B cell (primary cell): ENCODE measurements around the gene CPT2. TPM values are rescaled to one million over a fixed set of nuclear protein-coding genes. Genes with fewer than 3 reads are reported as not detected.

Experiments
- ATAC-seq: fragments of 200-7000 bp; cut with Tn5 transposase; one replicate; pipeline ENCODE4 v1.10.0; 2021; ENCODE audit warnings: low read depth, mild to moderate bottlenecking, moderate number of reproducible peaks, moderate library complexity
- CTCF ChIA-PET: fragments of 350-600 bp; sonication (Branson Sonifier 250); formaldehyde crosslinking; loops from one replicate; lab custom pipeline; 2021; ENCODE audit warnings: antibody characterized with exemption, inconsistent platforms; lab: Charles Lee
- POLR2A ChIA-PET: fragments of 350-600 bp; sonication (Branson Sonifier 250); formaldehyde crosslinking; loops from one replicate; lab custom pipeline; 2021; ENCODE audit warnings: antibody characterized with exemption; lab: Charles Lee
- DNase-seq: peaks from one replicate; pipeline ENCODE4 v3.0.0; 2013
- H2AFZ ChIP-seq: 2 replicates; pipeline ENCODE4 v1.6.1; 2012; ENCODE audit warnings: mild to moderate bottlenecking, low read depth, low read length; ENCODE audit not compliant: insufficient read depth, poor library complexity, severe bottlenecking
- H3K27ac ChIP-seq, 2 donors: 1 replicate in 1 of 2; 2 replicates in 1 of 2; pipeline ENCODE4 v1.5.1; 2012 to 2013; ENCODE audit warnings: low read length in 2 of 2, mild to moderate bottlenecking in 2 of 2, moderate library complexity in 1 of 2
- H3K27me3 ChIP-seq, 4 experiments: fragments of 200-600 bp in 1 of 4; sonication (generic) in 1 of 4; replicated peaks in 1 of 4; 1 replicate in 2 of 4; 2 replicates in 2 of 4; pipeline versions ENCODE4 v1.6.1 to v1.7.0; 2013 to 2016; ENCODE audit warnings: low read length in 3 of 4, mild to moderate bottlenecking in 2 of 4, mixed read lengths in 1 of 4, moderate library complexity in 1 of 4; ENCODE audit not compliant: insufficient read depth in 4 of 4, control insufficient read depth in 3 of 4; ENCODE audit errors: control extremely low read depth in 1 of 4
- H3K36me3 ChIP-seq, 2 experiments: replicated peaks in 1 of 2; 1 replicate in 1 of 2; 2 replicates in 1 of 2; pipeline versions ENCODE4 v1.6.1 to v1.7.1; 2013; ENCODE audit warnings: low read length in 1 of 2; ENCODE audit not compliant: insufficient read depth in 2 of 2, control insufficient read depth in 1 of 2; ENCODE audit errors: control extremely low read depth in 1 of 2, extremely low read depth in 1 of 2
- H3K4me1 ChIP-seq, 2 donors: fragments of 200-600 bp in 1 of 2; sonication (generic) in 1 of 2; 1 replicate in 1 of 2; 2 replicates in 1 of 2; pipeline versions ENCODE4 v1.5.1 to v1.6.1; 2013 to 2017; ENCODE audit warnings: low read length in 2 of 2; ENCODE audit not compliant: control insufficient read depth in 2 of 2, insufficient read depth in 2 of 2
- H3K4me2 ChIP-seq: replicated peaks from 2 replicates; pipeline ENCODE3; 2012; ENCODE audit warnings: mild to moderate bottlenecking, low read depth, low read length; ENCODE audit not compliant: poor library complexity, severe bottlenecking
- H3K4me3 ChIP-seq, 5 experiments: fragments of 200-600 bp in 1 of 5; sonication (generic) in 1 of 5; 1 replicate in 3 of 5; 2 replicates in 2 of 5; pipeline versions ENCODE4 v1.5.1 to v1.7.0; 2011 to 2016; ENCODE audit warnings: low read length in 4 of 5, mild to moderate bottlenecking in 4 of 5, low read depth in 2 of 5, control low read depth in 1 of 5, moderate library complexity in 1 of 5; ENCODE audit not compliant: insufficient read depth in 1 of 5; ENCODE audit errors: control extremely low read depth in 1 of 5, extremely low read depth in 1 of 5
- H3K79me2 ChIP-seq: fragments of 200-600 bp; sonication (generic); one replicate; pipeline ENCODE4 v1.6.0; 2016; ENCODE audit warnings: low read length; ENCODE audit not compliant: control insufficient read depth, insufficient read depth
- H3K9ac ChIP-seq: fragments of 200-600 bp; sonication (generic); 2 replicates; pipeline ENCODE4 v1.6.1; 2017; ENCODE audit warnings: mild to moderate bottlenecking, low read length, moderate library complexity
- H3K9me3 ChIP-seq, 3 donors: one replicate each; pipeline versions ENCODE4 v1.6.1 to v1.7.1; 2013; ENCODE audit warnings: low read length in 2 of 3; ENCODE audit not compliant: control insufficient read depth in 2 of 3, insufficient read depth in 1 of 3; ENCODE audit errors: control extremely low read depth in 1 of 3
- H4K20me1 ChIP-seq: 2 replicates; pipeline ENCODE4 v1.6.0; 2012; ENCODE audit warnings: mild to moderate bottlenecking, low read length; ENCODE audit not compliant: insufficient read depth, control insufficient read depth, poor library complexity, severe bottlenecking
- H3K27ac Mint-ChIP-seq: one replicate; pipeline ENCODE4 v1.8.0; 2021; ENCODE audit warnings: mixed read lengths
- H3K27me3 Mint-ChIP-seq: one replicate; pipeline ENCODE4 v1.8.0; 2021; ENCODE audit warnings: mixed read lengths
- H3K4me1 Mint-ChIP-seq: one replicate; pipeline ENCODE4 v1.8.0; 2021; ENCODE audit warnings: mixed read lengths
- H3K4me3 Mint-ChIP-seq: one replicate; pipeline ENCODE4 v1.8.0; 2021; ENCODE audit warnings: mixed read lengths
- H3K9me3 Mint-ChIP-seq: one replicate; pipeline ENCODE4 v1.8.0; 2022; ENCODE audit warnings: mixed read lengths; ENCODE audit not compliant: insufficient read depth
- CTCF ChIP-seq: fragments of 200-600 bp; IDR thresholded peaks from one replicate; pipeline ENCODE4 v1.8.0; 2022; ENCODE audit warnings: antibody characterized with exemption, mild to moderate bottlenecking
- EZH2 ChIP-seq: IDR thresholded peaks from 2 replicates; pipeline ENCODE4 v1.6.1; 2012; ENCODE audit warnings: borderline replicate concordance, low read depth, mild to moderate bottlenecking, moderate library complexity, low read length; ENCODE audit not compliant: insufficient read depth, poor library complexity, severe bottlenecking
- WGBS: methylation state at CpG from one replicate; pipeline ENCODE4 v1.1.5; 2013; ENCODE audit warnings: missing lambda C conversion rate; ENCODE audit not compliant: insufficient coverage; 5-methylcytosine and 5-hydroxymethylcytosine counted together
- intact Hi-C: fragments of 100-400 bp; cut with micrococcal nuclease; formaldehyde crosslinking; loops from one replicate; pipeline ENCODE4 v1.10.0; 2022
- polyA plus RNA-seq: library from polyadenylated mRNA; depleted of rRNA; stranded (reverse); fragments of >200 nt; gene quantifications from 2 replicates; pipeline ENCODE4 v1.2.3, GENCODE V29; 2012
- total RNA-seq, 2 donors: library from RNA; stranded (reverse); fragments of 120-200 nt in 1 of 2; gene quantifications; 1 replicate in 1 of 2; 2 replicates in 1 of 2; pipeline versions ENCODE4 v1.2.3 to v1.2.4, GENCODE V29; 2013 to 2022

Gene CPT2
- total and polyA plus RNA-seq, 2 donors (not counting 1 experiment from before 2014, with no cell fraction given) = 6.3 to 19.8 TPM

GRCh38 chr1:53182716-53183094 is 13.9 kb upstream of the CPT2 start:
- H3K27ac Mint-ChIP-seq = no peak overlapping the region

More at GRCh38 chr1:53182716-53183094, 13.9 kb upstream of the CPT2 start:
- CTCF ChIA-PET = interaction anchor here (0.8 to 3.5 kb wide), 7 partner anchors 9 to 1285 kb away, joined by 3 to 27 read pairs (median 5); partner anchors contain the start of genes CPT2 and ECHDC2
- TF ChIP-seq CTCF (no peak), EZH2 (no peak)
- WGBS = 74% methylated on average over 3 of the region's 3 CpGs
- peaks cover 0 to 6% of the 10 kb centered on the region in 2 donors for H3K4me1 ChIP-seq
- no peak for DNase-seq
- H3K9me3 Mint-ChIP-seq = no peaks in the 10 kb centered on the region
- POLR2A ChIA-PET = no interaction called here
- intact Hi-C loops = loop anchor here (5.0 kb wide), 1 partner anchor 210 kb away; no protein-coding TSS in a partner anchor
- H3K4me2 ChIP-seq = no peak overlapping the region
- ATAC-seq = no peak
- no peak overlapping the region for H2AFZ ChIP-seq
- H3K4me3 ChIP-seq = no peak overlapping the region
- H3K9me3 ChIP-seq = peaks cover 0 to 17% (median 2%) of the 10 kb centered on the region in 3 donors
- peaks cover 0 to 25% (median 11%) of the 10 kb centered on the region in 4 experiments for H3K27me3 ChIP-seq
- no peak overlapping the region for H3K27ac ChIP-seq
- no peak overlapping the region for H3K4me3 Mint-ChIP-seq
- no peaks in the 10 kb centered on the region for H3K4me1 Mint-ChIP-seq
- H3K27me3 Mint-ChIP-seq = peaks cover 33% of the 10 kb centered on the region
- H3K79me2 ChIP-seq = no peaks in the 10 kb centered on the region
- H3K9ac ChIP-seq = no peak overlapping the region
- no peaks in the 10 kb centered on the region for H4K20me1 ChIP-seq
- H3K36me3 ChIP-seq = no peaks in the 10 kb centered on the region
